ENCODE results near the gene SRPX. TPM values are rescaled to one million over a fixed set of nuclear protein-coding genes. Genes with fewer than 3 reads are reported as not detected.

SRPX gene
- total and polyA plus RNA-seq, 10 of the 15 experiments (the other 5 are each of a cell fraction or from before 2014, with no cell fraction given) = 0.05 to 0.79 (median 0.23) TPM; not detected in 1

DNA sequence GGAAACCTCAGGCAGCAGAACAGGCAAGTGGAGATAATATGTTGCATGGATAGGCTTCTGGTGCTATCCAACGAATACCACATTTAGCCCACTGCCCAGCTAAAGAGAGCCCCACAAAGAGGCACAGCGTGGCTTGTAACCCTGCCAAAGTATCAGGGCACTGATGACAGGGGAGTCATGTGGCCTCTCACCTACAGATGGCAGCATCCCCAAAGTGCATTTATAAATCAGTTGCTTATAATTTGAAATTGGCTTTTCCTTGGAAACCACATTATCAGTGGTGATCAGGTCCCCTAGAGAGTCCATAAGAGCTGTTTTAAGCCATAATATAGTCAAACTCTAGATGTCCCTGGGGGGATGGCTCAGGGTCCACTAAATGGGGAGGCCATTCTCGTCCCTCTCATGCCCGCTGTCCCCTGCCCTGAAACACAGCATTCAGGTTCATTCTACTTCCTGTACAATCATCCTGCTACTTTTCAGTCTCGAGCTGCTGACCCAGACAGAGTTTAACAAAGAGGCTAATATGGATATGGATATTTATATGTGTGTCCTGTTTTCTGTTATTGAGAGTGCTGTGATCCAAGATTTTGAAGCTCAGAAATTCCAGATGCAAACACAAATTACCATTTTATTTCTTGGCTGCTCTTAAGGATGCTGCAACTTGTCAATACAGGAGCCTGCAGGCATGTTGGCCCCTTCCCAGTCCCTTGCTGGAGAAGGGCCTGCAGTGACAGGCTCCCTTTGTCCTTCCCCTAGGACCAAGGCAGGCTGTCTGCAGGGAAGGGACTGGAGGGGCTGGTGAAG lies 28.5 kb downstream of the SRPX start:
- peak; percentile 87 for ATAC-seq
- TF ChIP-seq SMC3 (IDR thresholded peaks at IDR 0.05; ENCODE audit: borderline replicate concordance, low read length) (peak; percentile 41), YY1 (IDR thresholded peaks at IDR 0.05; ENCODE audit: low read depth, low read length) (no peak), MYB (IDR thresholded peaks at IDR 0.05; ENCODE audit: borderline replicate concordance, low read depth, low read length) (no peak), RAD21 (IDR thresholded peaks at IDR 0.05; ENCODE audit: insufficient read depth, low read depth, low read length) (peak; percentile 68)
- TF ChIP-seq, protein P1, sequence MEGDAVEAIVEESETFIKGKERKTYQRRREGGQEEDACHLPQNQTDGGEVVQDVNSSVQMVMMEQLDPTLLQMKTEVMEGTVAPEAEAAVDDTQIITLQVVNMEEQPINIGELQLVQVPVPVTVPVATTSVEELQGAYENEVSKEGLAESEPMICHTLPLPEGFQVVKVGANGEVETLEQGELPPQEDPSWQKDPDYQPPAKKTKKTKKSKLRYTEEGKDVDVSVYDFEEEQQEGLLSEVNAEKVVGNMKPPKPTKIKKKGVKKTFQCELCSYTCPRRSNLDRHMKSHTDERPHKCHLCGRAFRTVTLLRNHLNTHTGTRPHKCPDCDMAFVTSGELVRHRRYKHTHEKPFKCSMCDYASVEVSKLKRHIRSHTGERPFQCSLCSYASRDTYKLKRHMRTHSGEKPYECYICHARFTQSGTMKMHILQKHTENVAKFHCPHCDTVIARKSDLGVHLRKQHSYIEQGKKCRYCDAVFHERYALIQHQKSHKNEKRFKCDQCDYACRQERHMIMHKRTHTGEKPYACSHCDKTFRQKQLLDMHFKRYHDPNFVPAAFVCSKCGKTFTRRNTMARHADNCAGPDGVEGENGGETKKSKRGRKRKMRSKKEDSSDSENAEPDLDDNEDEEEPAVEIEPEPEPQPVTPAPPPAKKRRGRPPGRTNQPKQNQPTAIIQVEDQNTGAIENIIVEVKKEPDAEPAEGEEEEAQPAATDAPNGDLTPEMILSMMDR (IDR thresholded peaks at IDR 0.05 in 2 of 3, conservative IDR thresholded peaks at IDR 0.05 in 1 of 3; ENCODE audit: control insufficient read depth in 2 of 3, extremely low read depth in 1 of 3, insufficient read depth in 1 of 3, low read depth in 3 of 3, low read length in 3 of 3) = peak; percentile 45 to 54 (median 51)

More for the DNA sequence above, 28.5 kb downstream of the SRPX start:
- no peaks in the 10 kb centered on the region; a peak in 1 of 4 replicates for H3K27me3 ChIP-seq (replicated peaks in 1 of 2; ENCODE audit: control insufficient read depth in 2 of 2, insufficient read depth in 2 of 2, low read length in 1 of 2)
- H2AFZ ChIP-seq (ENCODE audit: control insufficient read depth, low read depth, low read length) = no peak overlapping the region
- 0% methylated on average over 5 of the region's 5 CpGs for WGBS (ENCODE audit: insufficient coverage, insufficient replicate concordance, low lambda C conversion rate, missing lambda C conversion rate)
- H3K79me2 ChIP-seq (ENCODE audit: control insufficient read depth, insufficient read depth, low read length) = no peaks in the 10 kb centered on the region
- no peak overlapping the region for H3K9ac ChIP-seq (ENCODE audit: control insufficient read depth, insufficient read depth, low read length)
- H3K9me3 ChIP-seq (replicated peaks; ENCODE audit: control insufficient read depth, insufficient read depth, low read length) = no peaks in the 10 kb centered on the region
- in situ Hi-C loops (cut with MboI) = no loop called here
- ChIA-PET POLR2A (no interaction called here), CTCF (interaction anchor here (0.6 to 4.1 kb wide), 10 partner anchors 9 to 153 kb away, joined by 3 to 17 read pairs (median 4); partner anchors contain the start of gene RPGR), SMC1A (ENCODE audit: uncharacterized antibody, unreplicated experiment) (interaction anchor here (0.6 to 3.0 kb wide), 5 partner anchors 88 to 135 kb away, joined by 3 to 17 read pairs (median 4); partner anchors contain the start of gene RPGR), RAD21 (ENCODE audit: unreplicated experiment) (interaction anchor here (1.2 kb wide), 1 partner anchor 25 kb away, joined by 3 read pairs; no protein-coding TSS in a partner anchor)
- H3K27ac ChIP-seq (ENCODE audit: control insufficient read depth, insufficient read depth) = no peak overlapping the region
- 0 out of 2 replicates have a peak, but pooled peaks cover 2% of the 10 kb centered on the region for H3K4me1 ChIP-seq (ENCODE audit: control insufficient read depth, insufficient read depth, low read length)
- FAIRE-seq (no peak), DNase-seq (ENCODE audit: low read depth, low spot score) (no peak)
- H4K20me1 ChIP-seq (ENCODE audit: control insufficient read depth, insufficient read depth) = no peaks in the 10 kb centered on the region
- H3K36me3 ChIP-seq (ENCODE audit: control insufficient read depth in 2 of 2, insufficient read depth in 2 of 2, low read length in 1 of 2) = no peaks in the 10 kb centered on the region
- no peak overlapping the region for H3K4me2 ChIP-seq (ENCODE audit: control insufficient read depth, insufficient read depth)
- no TSS peak for BruUV-seq (replicated peaks)
- intact Hi-C loops (cut with micrococcal nuclease; ENCODE audit: unreplicated experiment) = loop anchor here (1.0 to 5.0 kb wide), 3 partner anchors 55 to 135 kb away; partner anchors contain the start of gene RPGR
- H3K4me3 ChIP-seq = no peak overlapping the region

All from GM12878 (cell line).